Measurements from ENCODE around the gene RAB15. TPM values are rescaled to one million over a fixed set of nuclear protein-coding genes. Genes with fewer than 3 reads are reported as not detected.

Gene RAB15
- total RNA-seq, 5 donors from 2014 or later (not counting 1 experiment from before 2014, with no cell fraction given), result 3.9 to 9.7 (median 4.3) TPM

GRCh38 chr14:65000898-65001591, 28.9 kb upstream of the RAB15 start:
- Histone ChIP-seq H3K9me3 (no peaks in the 10 kb centered on the region), H3K4me1 (ENCODE audit: control insufficient read depth in 1 of 2, extremely low read depth in 1 of 2, insufficient read depth in 2 of 2, low read length in 2 of 2) (no peaks in the 10 kb centered on the region), H3K27me3 (replicated peaks in 1 of 2; ENCODE audit: control insufficient read depth in 2 of 2, extremely low read depth in 1 of 2, insufficient read depth in 2 of 2, low read length in 1 of 2) (no peaks in the 10 kb centered on the region), H3K4me3 (ENCODE audit: control insufficient read depth in 1 of 2, extremely low read depth in 1 of 2, low read length in 1 of 2) (no peak overlapping the region), H3K27ac (ENCODE audit: low read length) (no peak overlapping the region), H3K36me3 (ENCODE audit: control insufficient read depth in 2 of 2, extremely low read depth in 1 of 2, insufficient read depth in 1 of 2, low read length in 1 of 2) (peaks cover 2 to 4% of the 10 kb centered on the region in 2 donors)
- DNase-seq, result no peak
- Mint-ChIP-seq H3K27me3 (no peaks in the 10 kb centered on the region), H3K4me1 (peaks cover 11 to 21% (median 12%) of the 10 kb centered on the region in 3 donors), H3K36me3 (peaks cover 15% of the 10 kb centered on the region), H3K4me3 (no peak overlapping the region), H3K9me3 (no peaks in the 10 kb centered on the region), H3K27ac (no peak overlapping the region)
- no peak for ATAC-seq (replicated peaks in 1 of 4)
- WGBS (ENCODE audit: insufficient coverage), result 100% methylated on average over 1 of the region's 6 CpGs
- POLR2A ChIA-PET, result no interaction called here
- CTCF ChIA-PET, result interaction anchor here in 1 of 2 donors (0.7 kb wide), 1 partner anchor 19 kb away, joined by 3 read pairs; no protein-coding TSS in a partner anchor

GRCh38 chr14:64998455-64998931, 26.4 kb upstream of the RAB15 start:
- ChIA-PET CTCF (interaction anchor here in 1 of 2 donors (1.0 kb wide), 1 partner anchor 22 kb away, joined by 3 read pairs; no protein-coding TSS in a partner anchor), POLR2A (interaction anchor here in 1 of 2 donors (0.6 kb wide), 1 partner anchor 20 kb away, joined by 9 read pairs; no protein-coding TSS in a partner anchor)
- no peak for ATAC-seq (replicated peaks in 1 of 4)
- Histone ChIP-seq H3K4me1 (ENCODE audit: control insufficient read depth in 1 of 2, extremely low read depth in 1 of 2, insufficient read depth in 2 of 2, low read length in 2 of 2) (no peaks in the 10 kb centered on the region), H3K27ac (ENCODE audit: low read length) (no peak overlapping the region), H3K36me3 (ENCODE audit: control insufficient read depth in 2 of 2, extremely low read depth in 1 of 2, insufficient read depth in 1 of 2, low read length in 1 of 2) (no peaks in the 10 kb centered on the region), H3K9me3 (no peaks in the 10 kb centered on the region), H3K4me3 (ENCODE audit: control insufficient read depth in 1 of 2, extremely low read depth in 1 of 2, low read length in 1 of 2) (no peak overlapping the region), H3K27me3 (replicated peaks in 1 of 2; ENCODE audit: control insufficient read depth in 2 of 2, extremely low read depth in 1 of 2, insufficient read depth in 2 of 2, low read length in 1 of 2) (no peaks in the 10 kb centered on the region)
- Mint-ChIP-seq H3K4me1 (peaks cover 11 to 22% (median 13%) of the 10 kb centered on the region in 3 donors), H3K27ac (no peak overlapping the region), H3K9me3 (no peaks in the 10 kb centered on the region), H3K4me3 (no peak overlapping the region), H3K36me3 (peaks cover 4% of the 10 kb centered on the region), H3K27me3 (no peaks in the 10 kb centered on the region)
- no peak for DNase-seq

- H3K9me3 ChIP-seq, result no peaks in the 10 kb centered on the region
- ATAC-seq (replicated peaks in 1 of 4) (peak in 1 of 4 experiments; percentile 63), DNase-seq (no peak)
- H3K27me3 ChIP-seq (replicated peaks in 1 of 2; ENCODE audit: control insufficient read depth in 2 of 2, extremely low read depth in 1 of 2, insufficient read depth in 2 of 2, low read length in 1 of 2), result no peaks in the 10 kb centered on the region
- H3K27ac Mint-ChIP-seq, result no peak overlapping the region
- H3K36me3 ChIP-seq (ENCODE audit: control insufficient read depth in 2 of 2, extremely low read depth in 1 of 2, insufficient read depth in 1 of 2, low read length in 1 of 2), result no peaks in the 10 kb centered on the region
- no peaks in the 10 kb centered on the region for H3K36me3 Mint-ChIP-seq
- no peak overlapping the region for H3K27ac ChIP-seq (ENCODE audit: low read length)
- WGBS (ENCODE audit: insufficient coverage), result 81% methylated on average over 4 of the region's 7 CpGs
- H3K4me3 ChIP-seq (ENCODE audit: control insufficient read depth in 1 of 2, extremely low read depth in 1 of 2, low read length in 1 of 2), result no peak overlapping the region
- CTCF ChIA-PET, result no interaction called here
- no peaks in the 10 kb centered on the region for H3K9me3 Mint-ChIP-seq
- H3K27me3 Mint-ChIP-seq, result no peaks in the 10 kb centered on the region
- peak overlapping the region in 2 of 3 donors; percentile 14 to 65 for H3K4me3 Mint-ChIP-seq
- POLR2A ChIA-PET, result interaction anchor here in 1 of 2 donors (0.6 kb wide), 2 partner anchors 78 to 105 kb away, joined by 3 read pairs; partner anchors contain the start of gene MAX
- H3K4me1 Mint-ChIP-seq, result peaks cover 4 to 20% (median 8%) of the 10 kb centered on the region in 3 donors
- no peaks in the 10 kb centered on the region for H3K4me1 ChIP-seq (ENCODE audit: control insufficient read depth in 1 of 2, extremely low read depth in 1 of 2, insufficient read depth in 2 of 2, low read length in 2 of 2)
These were observed 25.1 kb upstream of the RAB15 start for GRCh38 chr14:64997108-64997794.

- H3K9me3 Mint-ChIP-seq, result no peaks in the 10 kb centered on the region
- H3K27me3 ChIP-seq (replicated peaks in 1 of 2; ENCODE audit: control insufficient read depth in 2 of 2, extremely low read depth in 1 of 2, insufficient read depth in 2 of 2, low read length in 1 of 2), result no peaks in the 10 kb centered on the region
- H3K36me3 ChIP-seq (ENCODE audit: control insufficient read depth in 2 of 2, extremely low read depth in 1 of 2, insufficient read depth in 1 of 2, low read length in 1 of 2), result no peaks in the 10 kb centered on the region
- ATAC-seq (replicated peaks in 1 of 4) (no peak), DNase-seq (no peak)
- H3K4me1 ChIP-seq (ENCODE audit: control insufficient read depth in 1 of 2, extremely low read depth in 1 of 2, insufficient read depth in 2 of 2, low read length in 2 of 2), result peaks cover 4 to 5% of the 10 kb centered on the region in 2 experiments
- no CpG with 5 or more reads among the region's 3 CpGs for WGBS (ENCODE audit: insufficient coverage)
- H3K4me1 Mint-ChIP-seq, result peaks cover 19 to 37% (median 19%) of the 10 kb centered on the region in 3 donors
- POLR2A ChIA-PET, result no interaction called here
- H3K9me3 ChIP-seq, result no peaks in the 10 kb centered on the region
- no peak overlapping the region for H3K27ac ChIP-seq (ENCODE audit: low read length)
- no peaks in the 10 kb centered on the region for H3K27me3 Mint-ChIP-seq
- no peak overlapping the region for H3K27ac Mint-ChIP-seq
- no peak overlapping the region for H3K4me3 ChIP-seq (ENCODE audit: control insufficient read depth in 1 of 2, extremely low read depth in 1 of 2, low read length in 1 of 2)
- CTCF ChIA-PET, result interaction anchor here in 1 of 2 donors (0.7 to 0.8 kb wide), 2 partner anchors 19 to 107 kb away, joined by 3 to 5 read pairs; partner anchors contain the start of gene MAX
- no peaks in the 10 kb centered on the region for H3K36me3 Mint-ChIP-seq
- no peak overlapping the region for H3K4me3 Mint-ChIP-seq
These were observed 23.2 kb upstream of the RAB15 start for GRCh38 chr14:64995291-64995690.

GRCh38 chr14:64994540-64994939, 22.4 kb upstream of the RAB15 start:
- Mint-ChIP-seq H3K27me3 (no peaks in the 10 kb centered on the region), H3K36me3 (no peaks in the 10 kb centered on the region), H3K4me1 (peaks cover 27 to 43% (median 27%) of the 10 kb centered on the region in 3 donors), H3K27ac (no peak overlapping the region), H3K4me3 (no peak overlapping the region), H3K9me3 (no peaks in the 10 kb centered on the region)
- H3K9me3 ChIP-seq, result no peaks in the 10 kb centered on the region
- POLR2A ChIA-PET, result no interaction called here
- ATAC-seq (replicated peaks in 1 of 4) (no peak), DNase-seq (no peak)
- no CpG with 5 or more reads among the region's 2 CpGs for WGBS (ENCODE audit: insufficient coverage)
- H3K27me3 ChIP-seq (replicated peaks in 1 of 2; ENCODE audit: control insufficient read depth in 2 of 2, extremely low read depth in 1 of 2, insufficient read depth in 2 of 2, low read length in 1 of 2), result no peaks in the 10 kb centered on the region
- H3K4me3 ChIP-seq (ENCODE audit: control insufficient read depth in 1 of 2, extremely low read depth in 1 of 2, low read length in 1 of 2), result no peak overlapping the region
- no peaks in the 10 kb centered on the region for H3K36me3 ChIP-seq (ENCODE audit: control insufficient read depth in 2 of 2, extremely low read depth in 1 of 2, insufficient read depth in 1 of 2, low read length in 1 of 2)
- CTCF ChIA-PET, result interaction anchor here in 1 of 2 donors (0.7 kb wide), 1 partner anchor 543 kb away, joined by 3 read pairs; no protein-coding TSS in a partner anchor
- H3K27ac ChIP-seq (ENCODE audit: low read length), result no peak overlapping the region
- H3K4me1 ChIP-seq (ENCODE audit: control insufficient read depth in 1 of 2, extremely low read depth in 1 of 2, insufficient read depth in 2 of 2, low read length in 2 of 2), result peaks cover 10 to 12% of the 10 kb centered on the region in 2 experiments

GRCh38 chr14:64993266-64993930, 21.3 kb upstream of the RAB15 start:
- Histone ChIP-seq H3K36me3 (ENCODE audit: control insufficient read depth in 2 of 2, extremely low read depth in 1 of 2, insufficient read depth in 1 of 2, low read length in 1 of 2) (no peaks in the 10 kb centered on the region), H3K4me3 (ENCODE audit: control insufficient read depth in 1 of 2, extremely low read depth in 1 of 2, low read length in 1 of 2) (no peak overlapping the region), H3K27ac (ENCODE audit: low read length) (no peak overlapping the region), H3K4me1 (ENCODE audit: control insufficient read depth in 1 of 2, extremely low read depth in 1 of 2, insufficient read depth in 2 of 2, low read length in 2 of 2) (peaks cover 12 to 18% of the 10 kb centered on the region in 2 experiments), H3K9me3 (no peaks in the 10 kb centered on the region), H3K27me3 (replicated peaks in 1 of 2; ENCODE audit: control insufficient read depth in 2 of 2, extremely low read depth in 1 of 2, insufficient read depth in 2 of 2, low read length in 1 of 2) (no peaks in the 10 kb centered on the region)
- Mint-ChIP-seq H3K4me3 (no peak overlapping the region), H3K9me3 (no peaks in the 10 kb centered on the region), H3K4me1 (peaks cover 34 to 52% (median 35%) of the 10 kb centered on the region in 3 donors), H3K36me3 (no peaks in the 10 kb centered on the region), H3K27me3 (no peaks in the 10 kb centered on the region), H3K27ac (no peak overlapping the region)
- CTCF ChIA-PET, result no interaction called here
- POLR2A ChIA-PET, result no interaction called here
- DNase-seq (no peak), ATAC-seq (replicated peaks in 1 of 4) (no peak)
- WGBS (ENCODE audit: insufficient coverage), result 100% methylated on average over 2 of the region's 3 CpGs
